HG02938 (cell line): Measurements from ENCODE around the gene ARL4C.
"Not testable (repeated sequence)": the region's sequence is repeated elsewhere in the genome, so short reads cannot be mapped to it uniquely, and the experiment has no call there.

Experiments
- ATAC-seq: cut with Tn5 transposase; IDR thresholded peaks from one replicate; pipeline ENCODE4 v1.9.1; 2021; ENCODE audit warnings: mild to moderate bottlenecking, moderate library complexity; ENCODE audit not compliant: unreplicated experiment

Gene ARL4C

GRCh38 chr2:234478121-234478858 lies 18.6 kb downstream of the ARL4C start:
- ATAC-seq, result no peak

- ATAC-seq, result no peak
Observed at GRCh38 chr2:234476766-234477165, 20.1 kb downstream of the ARL4C start.

GRCh38 chr2:234474654-234475053 lies 22.2 kb downstream of the ARL4C start:
- no peak for ATAC-seq

GRCh38 chr2:234472155-234472554 lies 24.7 kb downstream of the ARL4C start:
- ATAC-seq, result no peak

- ATAC-seq, result no peak
Observed at GRCh38 chr2:234469972-234470371, 26.9 kb downstream of the ARL4C start.

GRCh38 chr2:234469251-234469845 lies 27.5 kb downstream of the ARL4C start:
- ATAC-seq, result no peak

GRCh38 chr2:234468503-234468902 lies 28.4 kb downstream of the ARL4C start:
- ATAC-seq, result no peak

GRCh38 chr2:234467289-234467688 lies 29.6 kb downstream of the ARL4C start:
- ATAC-seq, result no peak

GRCh38 chr2:234464291-234464645 lies 32.6 kb downstream of the ARL4C start:
- ATAC-seq, result no peak

GRCh38 chr2:234463626-234464290 lies 33.1 kb downstream of the ARL4C start:
- no peak for ATAC-seq

- ATAC-seq, result no peak
Observed at GRCh38 chr2:234462218-234462992, 34.5 kb downstream of the ARL4C start.

GRCh38 chr2:234459401-234460009 lies 37.4 kb downstream of the ARL4C start:
- ATAC-seq, result no peak

- ATAC-seq, result no peak
Observed at GRCh38 chr2:234458466-234458865, 38.4 kb downstream of the ARL4C start.

- no peak for ATAC-seq
Observed at GRCh38 chr2:234457421-234457820, 39.5 kb downstream of the ARL4C start.

GRCh38 chr2:234455246-234455645 lies 41.6 kb downstream of the ARL4C start:
- not testable (repeated sequence) for ATAC-seq

- no peak for ATAC-seq
Observed at GRCh38 chr2:234454433-234454832, 42.4 kb downstream of the ARL4C start.

- ATAC-seq, result no peak
Observed at GRCh38 chr2:234453216-234453615, 43.7 kb downstream of the ARL4C start.

- no peak for ATAC-seq
Observed at GRCh38 chr2:234451852-234452625, 44.8 kb downstream of the ARL4C start.

- ATAC-seq, result no peak
Observed at GRCh38 chr2:234451242-234451641, 45.6 kb downstream of the ARL4C start.

- ATAC-seq, result no peak
Observed at GRCh38 chr2:234450431-234451124, 46.3 kb downstream of the ARL4C start.
